DND-41 (cell line): ENCODE results near the gene FNDC3B.

Experiments used
- ATAC-seq: fragments of 200-7000 bp; cut with Tn5 transposase; 3 replicates; pipeline ENCODE4 v1.9.1; 2021; ENCODE audit warnings: low read depth; ENCODE audit not compliant: insufficient read depth
- DNase-seq: peaks from one replicate; pipeline ENCODE4 v3.0.0-alpha.2; 2020
- H2AFZ ChIP-seq: 2 replicates; pipeline ENCODE4 v1.6.0; 2012; ENCODE audit warnings: low read depth, low read length
- H3K27ac ChIP-seq: 2 replicates; pipeline ENCODE4 v1.5.1; 2012; ENCODE audit warnings: low read length, inconsistent platforms
- H3K27me3 ChIP-seq: fragments of 200-600 bp; sonication (generic); 2 replicates; pipeline ENCODE4 v1.6.0; 2012; ENCODE audit warnings: low read length, mild to moderate bottlenecking, inconsistent platforms; ENCODE audit not compliant: insufficient read depth, poor library complexity
- H3K36me3 ChIP-seq: 2 replicates; pipeline ENCODE4 v1.5.1; 2012; ENCODE audit warnings: low read length, inconsistent platforms; ENCODE audit not compliant: insufficient read depth
- H3K4me1 ChIP-seq: 2 replicates; pipeline ENCODE4 v1.5.1; 2012; ENCODE audit warnings: mild to moderate bottlenecking, low read length; ENCODE audit not compliant: insufficient read depth
- H3K4me2 ChIP-seq: 2 replicates; pipeline ENCODE4 v1.6.0; 2012; ENCODE audit warnings: mild to moderate bottlenecking, moderate library complexity, low read length, inconsistent platforms; ENCODE audit not compliant: insufficient read depth
- H3K4me3 ChIP-seq, 2 experiments: fragments of 200-600 bp in 1 of 2; shearing (Covaris generic) in 1 of 2; 2 replicates each; pipeline ENCODE4 v1.5.1; 2012 to 2016; ENCODE audit warnings: inconsistent platforms in 2 of 2, low read length in 2 of 2, mild to moderate bottlenecking in 2 of 2, low read depth in 1 of 2, moderate library complexity in 1 of 2
- H3K79me2 ChIP-seq: 2 replicates; pipeline ENCODE4 v1.6.0; 2012; ENCODE audit warnings: low read length, inconsistent platforms; ENCODE audit not compliant: insufficient read depth
- H3K9ac ChIP-seq: 2 replicates; pipeline ENCODE4 v1.6.0; 2012; ENCODE audit warnings: low read depth, mild to moderate bottlenecking, inconsistent platforms, low read length, moderate library complexity
- H3K9me3 ChIP-seq: 2 replicates; pipeline ENCODE4 v1.5.1; 2012; ENCODE audit warnings: low read length, moderate library complexity, mild to moderate bottlenecking, inconsistent platforms; ENCODE audit not compliant: insufficient read depth, severe bottlenecking
- H4K20me1 ChIP-seq: 2 replicates; pipeline ENCODE4 v1.6.0; 2012; ENCODE audit warnings: low read length; ENCODE audit not compliant: insufficient read depth
- CTCF ChIP-seq: IDR thresholded peaks from 2 replicates; pipeline ENCODE4 v1.5.1; 2012; ENCODE audit warnings: borderline replicate concordance, low read length, moderate library complexity, mild to moderate bottlenecking; ENCODE audit not compliant: poor library complexity, severe bottlenecking; ENCODE audit errors: extremely low read depth
- EZH2 ChIP-seq: IDR thresholded peaks from 3 replicates; pipeline ENCODE4 v1.6.1; 2012; ENCODE audit warnings: borderline replicate concordance, low read depth, mild to moderate bottlenecking, moderate library complexity, low read length, inconsistent platforms; ENCODE audit not compliant: severe bottlenecking

The FNDC3B gene

GRCh38 chr3:172312711-172313110 lies 273.3 kb downstream of the FNDC3B start:
- no peak for DNase-seq
- Histone ChIP-seq H3K79me2 (no peaks in the 10 kb centered on the region), H3K9me3 (no peaks in the 10 kb centered on the region), H3K4me1 (no peaks in the 10 kb centered on the region), H3K4me3 (no peak overlapping the region), H3K27me3 (no peaks in the 10 kb centered on the region), H3K4me2 (no peak overlapping the region), H3K9ac (no peak overlapping the region), H3K27ac (no peak overlapping the region), H4K20me1 (no peaks in the 10 kb centered on the region), H2AFZ (no peak overlapping the region), H3K36me3 (no peaks in the 10 kb centered on the region)
- no peak for TF ChIP-seq EZH2
- no peak for TF ChIP-seq CTCF
- ATAC-seq: no peak

GRCh38 chr3:172313671-172314070 lies 274.3 kb downstream of the FNDC3B start:
- Histone ChIP-seq H3K4me3 (no peak overlapping the region), H4K20me1 (no peaks in the 10 kb centered on the region), H3K4me1 (no peaks in the 10 kb centered on the region), H3K27ac (no peak overlapping the region), H3K36me3 (no peaks in the 10 kb centered on the region), H3K79me2 (no peaks in the 10 kb centered on the region), H3K27me3 (no peaks in the 10 kb centered on the region), H3K9ac (no peak overlapping the region), H2AFZ (no peak overlapping the region), H3K9me3 (no peaks in the 10 kb centered on the region), H3K4me2 (no peak overlapping the region)
- no peak for DNase-seq
- TF ChIP-seq EZH2 (no peak), CTCF (no peak)
- no peak for ATAC-seq

DNA sequence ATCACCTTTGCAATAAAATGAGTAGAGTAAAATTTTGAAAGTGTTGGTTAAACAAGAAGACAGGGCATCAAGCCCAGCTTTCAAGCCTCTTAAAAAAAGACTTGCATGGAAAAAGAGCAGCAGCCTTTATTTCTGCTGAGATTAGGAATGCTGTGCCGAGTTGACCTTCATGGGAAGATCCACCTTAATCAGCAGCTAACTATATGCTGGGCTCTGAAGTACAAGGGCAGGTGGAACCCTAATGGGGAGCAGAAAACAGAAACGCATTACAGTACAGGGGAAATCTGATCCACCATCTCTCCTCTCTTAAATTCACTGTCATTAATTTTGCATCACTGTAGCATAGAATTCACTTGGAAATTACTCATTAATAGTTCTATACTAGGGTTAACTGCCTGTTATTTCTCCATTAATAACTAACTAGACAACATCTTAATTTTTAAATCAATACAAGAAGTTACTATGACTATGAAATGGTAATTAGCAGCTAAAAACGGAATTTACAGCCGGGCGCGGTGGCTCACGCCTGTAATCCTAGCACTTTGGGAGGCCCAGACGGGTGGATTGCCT lies 275.3 kb downstream of the FNDC3B start:
- TF ChIP-seq EZH2 (no peak), CTCF (no peak)
- ATAC-seq (no peak), DNase-seq (no peak)
- H3K4me3 ChIP-seq: no peak overlapping the region
- H3K27me3 ChIP-seq: no peaks in the 10 kb centered on the region
- no peaks in the 10 kb centered on the region for H4K20me1 ChIP-seq
- H3K4me1 ChIP-seq: no peaks in the 10 kb centered on the region
- H2AFZ ChIP-seq: no peak overlapping the region
- H3K9me3 ChIP-seq: no peaks in the 10 kb centered on the region
- H3K79me2 ChIP-seq: no peaks in the 10 kb centered on the region
- no peaks in the 10 kb centered on the region for H3K36me3 ChIP-seq
- no peak overlapping the region for H3K9ac ChIP-seq
- H3K27ac ChIP-seq: no peak overlapping the region
- no peak overlapping the region for H3K4me2 ChIP-seq
